ENCODE measurements around the gene MORN4.

The MORN4 gene

DNA sequence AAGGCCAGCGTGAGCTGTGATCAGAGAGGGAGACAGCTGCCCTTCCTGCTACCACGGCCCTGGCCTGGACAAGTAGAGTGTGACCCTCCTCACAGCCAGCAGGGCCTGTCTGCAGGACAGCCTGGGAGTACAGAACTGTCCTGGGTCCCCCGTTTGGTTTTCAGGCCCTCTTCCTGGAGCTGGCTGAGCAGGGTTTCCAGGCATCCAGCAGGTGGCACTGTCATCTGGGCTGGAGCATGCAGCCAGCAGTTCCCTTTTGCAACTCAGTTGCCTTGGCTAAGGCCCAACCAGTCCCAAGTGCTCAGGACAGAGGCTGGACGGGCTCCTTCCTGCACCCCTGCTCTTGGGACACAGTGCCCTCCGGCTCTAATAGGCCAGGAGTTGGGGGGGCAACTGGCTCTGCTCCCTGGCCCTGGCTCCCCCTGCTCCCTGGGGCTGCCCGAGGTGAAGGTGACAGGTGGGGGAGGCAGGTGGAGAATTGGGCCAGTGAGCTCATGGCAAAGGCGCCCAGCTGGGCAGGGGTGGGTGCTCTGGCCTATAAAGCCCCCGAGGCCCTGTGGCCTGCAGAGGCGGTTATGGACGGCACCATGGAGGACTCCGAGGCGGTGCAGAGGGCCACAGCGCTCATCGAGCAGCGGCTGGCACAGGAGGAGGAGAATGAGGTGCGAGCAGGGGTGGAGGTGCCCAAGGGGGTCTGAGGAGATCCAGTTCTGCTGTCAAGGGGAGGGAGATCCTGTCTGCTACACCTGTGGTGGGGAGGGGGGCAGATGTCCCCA is 60.9 kb downstream of the MORN4 start, which contains the start of gene ANKRD2:
Gene ANKRD2 (plus strand): TSS at position 566 of the 776 bp plus-strand sequence. CDS start 10 bp downstream, at position 576.
- DNase-seq = no peak

DNA sequence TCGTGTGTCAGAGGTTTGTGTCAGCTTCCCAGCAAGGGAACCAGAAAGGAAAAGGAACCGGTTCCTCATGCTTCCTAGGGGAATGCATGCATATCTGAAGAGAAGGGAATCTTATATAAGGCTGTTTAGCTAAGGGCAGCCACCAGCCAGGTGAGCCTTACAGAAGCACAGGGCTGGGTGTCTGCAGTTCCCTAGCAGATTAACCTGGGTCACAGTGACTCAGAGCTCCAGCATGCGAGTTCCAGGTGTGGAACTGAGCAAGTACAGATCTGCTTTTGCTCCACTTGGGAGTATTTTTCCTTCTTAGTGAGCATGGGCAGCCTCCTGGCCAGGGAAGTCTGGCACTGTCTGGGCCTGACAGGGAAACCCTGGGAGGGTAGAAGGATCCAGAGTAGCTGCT is 61.7 kb downstream of the MORN4 start:
- no peak for DNase-seq

DNA sequence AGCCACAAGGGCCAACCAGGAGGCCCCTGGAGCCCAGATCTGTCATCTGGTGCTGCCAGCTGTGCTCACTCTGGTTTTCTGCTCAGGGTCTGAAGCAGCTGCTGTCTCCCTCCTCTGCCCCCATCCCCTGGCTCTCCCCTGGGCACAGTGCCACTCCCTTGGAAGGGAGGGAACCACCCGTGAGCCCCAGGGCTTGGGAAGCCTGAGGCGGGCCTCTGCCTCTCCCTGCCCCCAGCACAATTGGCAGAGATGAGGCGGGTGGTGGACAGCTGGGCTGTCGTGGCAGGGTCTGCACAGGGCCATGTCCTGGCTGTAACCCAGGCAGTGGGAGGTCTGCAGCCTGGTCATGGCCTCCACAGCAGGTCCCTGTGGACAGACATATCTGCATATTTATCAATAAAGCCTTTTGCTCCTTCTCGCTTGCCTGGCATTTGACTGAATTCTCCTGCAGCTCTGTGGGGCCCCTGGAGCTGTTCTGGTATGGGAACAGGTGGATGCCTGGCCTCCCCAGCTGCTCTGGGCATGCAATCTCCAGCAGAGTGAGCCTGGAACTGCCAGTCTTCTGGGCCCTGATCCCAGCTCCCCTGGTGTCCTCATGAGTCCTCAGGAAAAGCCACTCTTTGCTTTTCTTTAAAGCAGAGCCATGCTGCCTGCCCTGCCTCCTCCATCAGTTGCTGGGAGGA is 62.4 kb downstream of the MORN4 start:
- DNase-seq = no peak

DNA sequence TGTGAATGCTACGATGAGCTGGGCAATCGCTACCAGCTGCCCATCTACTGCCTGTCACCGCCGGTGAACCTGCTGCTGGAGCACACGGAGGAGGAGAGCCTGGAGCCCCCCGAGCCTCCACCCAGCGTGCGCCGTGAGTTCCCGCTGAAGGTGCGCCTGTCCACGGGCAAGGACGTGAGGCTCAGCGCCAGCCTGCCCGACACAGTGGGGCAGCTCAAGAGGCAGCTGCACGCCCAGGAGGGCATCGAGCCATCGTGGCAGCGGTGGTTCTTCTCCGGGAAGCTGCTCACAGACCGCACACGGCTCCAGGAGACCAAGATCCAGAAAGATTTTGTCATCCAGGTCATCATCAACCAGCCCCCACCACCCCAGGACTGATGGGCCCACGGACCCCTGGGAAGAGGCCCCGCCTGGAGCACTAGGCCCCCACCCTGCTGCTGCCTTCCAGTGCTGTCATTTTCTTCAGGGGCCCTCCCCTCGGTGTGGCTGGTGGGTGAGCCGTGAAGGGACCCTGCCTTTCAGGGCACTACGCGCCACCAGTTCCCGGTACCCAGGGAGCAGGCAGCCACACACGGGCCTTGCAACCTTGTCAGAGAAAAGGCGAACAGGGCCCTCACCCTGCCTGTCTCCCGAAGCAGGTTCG is 63.0 kb downstream of the MORN4 start:
- DNase-seq = no peak

DNA sequence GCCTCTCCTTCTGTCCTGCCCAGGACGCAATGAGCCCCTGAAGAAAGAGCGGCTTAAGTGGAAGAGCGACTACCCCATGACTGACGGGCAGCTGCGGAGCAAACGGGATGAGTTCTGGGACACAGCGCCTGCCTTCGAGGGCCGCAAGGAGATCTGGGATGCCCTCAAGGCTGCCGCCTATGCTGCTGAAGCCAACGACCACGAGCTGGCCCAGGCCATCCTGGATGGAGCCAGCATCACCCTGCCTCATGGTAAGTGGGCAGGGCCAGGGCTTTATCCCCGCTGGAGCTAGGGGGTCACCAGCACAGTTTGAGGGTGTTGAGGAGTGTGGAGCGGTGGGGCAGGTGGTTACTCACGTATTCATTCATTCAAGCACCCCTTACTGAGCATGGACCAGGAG is 65.4 kb downstream of the MORN4 start:
- DNase-seq = no peak

DNA sequence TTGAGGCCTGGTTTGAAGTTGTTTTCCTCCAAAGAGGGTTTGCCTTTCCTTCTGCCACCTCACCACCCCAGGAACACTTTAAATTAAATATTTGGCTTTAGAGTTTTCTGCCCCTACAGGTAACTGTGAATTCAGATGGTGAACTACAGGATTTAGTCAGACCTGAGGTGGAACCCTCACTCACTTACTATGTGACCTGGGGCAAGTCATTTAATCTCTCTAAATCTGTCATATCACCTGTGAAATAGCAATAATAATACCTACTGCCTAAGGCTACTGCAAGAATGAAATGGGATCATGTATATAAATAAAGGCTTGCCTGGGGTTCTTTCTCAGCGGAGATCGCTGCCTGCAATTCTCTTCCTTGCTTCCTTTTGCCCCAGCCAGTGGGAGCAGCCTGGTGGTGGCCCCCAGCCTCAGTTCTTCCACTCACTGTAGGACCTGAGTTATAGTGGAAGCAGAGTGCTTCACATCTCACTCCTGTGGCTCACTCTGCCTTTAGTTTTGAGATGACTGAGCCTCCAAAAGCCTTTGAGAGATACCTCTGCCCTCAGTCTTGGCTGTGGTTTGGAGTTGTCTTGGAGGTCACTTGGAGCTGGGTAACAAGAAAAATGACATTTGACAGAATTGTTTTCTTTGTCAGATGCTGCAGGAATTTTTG is 66.8 kb downstream of the MORN4 start:
- no peak for DNase-seq

DNA sequence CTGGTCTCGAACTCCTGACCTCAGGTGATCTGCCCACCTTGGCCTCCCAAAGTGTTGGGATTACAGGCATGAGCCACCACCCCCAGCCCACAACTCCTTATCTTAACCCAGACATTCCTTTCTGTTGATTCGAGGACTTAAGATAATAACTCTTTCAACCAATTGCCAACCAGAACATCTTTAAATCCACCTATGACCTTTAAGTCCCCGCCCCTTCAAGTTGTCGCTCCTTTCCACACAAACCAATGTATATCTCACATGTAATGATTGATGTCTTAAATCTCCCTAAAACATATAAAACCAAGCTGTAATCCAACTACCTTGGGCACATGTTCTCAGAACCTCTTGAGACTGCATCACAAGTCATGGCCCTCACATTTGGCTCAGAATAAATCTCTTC is 68.5 kb downstream of the MORN4 start:
- DNase-seq = no peak
